Ureter (tissue), 1 donor: ENCODE results near the gene ASCL5. TPM values are rescaled to one million over a fixed set of nuclear protein-coding genes. Genes with fewer than 3 reads are reported as not detected.

Experiments
- DNase-seq: peaks from one replicate; pipeline ENCODE4 v3.0.0-alpha.2; 2020; ENCODE audit warnings: low spot score
- total RNA-seq: library from RNA; stranded (reverse); gene quantifications from one replicate; pipeline ENCODE4 v1.2.4, GENCODE V29; 2023
- donor health status: DM: yes; HTN: yes; CAD: no.

The ASCL5 gene
- total RNA-seq, 1 donor from 2014 or later = not detected

- DNase-seq = no peak
These were observed 26.7 kb upstream of the ASCL5 start for GRCh38 chr1:201153474-201154388.

- DNase-seq = no peak
These were observed 22.4 kb upstream of the ASCL5 start for GRCh38 chr1:201149400-201149799.

- no peak for DNase-seq
These were observed 20.5 kb upstream of the ASCL5 start for GRCh38 chr1:201147396-201148015.

DNA sequence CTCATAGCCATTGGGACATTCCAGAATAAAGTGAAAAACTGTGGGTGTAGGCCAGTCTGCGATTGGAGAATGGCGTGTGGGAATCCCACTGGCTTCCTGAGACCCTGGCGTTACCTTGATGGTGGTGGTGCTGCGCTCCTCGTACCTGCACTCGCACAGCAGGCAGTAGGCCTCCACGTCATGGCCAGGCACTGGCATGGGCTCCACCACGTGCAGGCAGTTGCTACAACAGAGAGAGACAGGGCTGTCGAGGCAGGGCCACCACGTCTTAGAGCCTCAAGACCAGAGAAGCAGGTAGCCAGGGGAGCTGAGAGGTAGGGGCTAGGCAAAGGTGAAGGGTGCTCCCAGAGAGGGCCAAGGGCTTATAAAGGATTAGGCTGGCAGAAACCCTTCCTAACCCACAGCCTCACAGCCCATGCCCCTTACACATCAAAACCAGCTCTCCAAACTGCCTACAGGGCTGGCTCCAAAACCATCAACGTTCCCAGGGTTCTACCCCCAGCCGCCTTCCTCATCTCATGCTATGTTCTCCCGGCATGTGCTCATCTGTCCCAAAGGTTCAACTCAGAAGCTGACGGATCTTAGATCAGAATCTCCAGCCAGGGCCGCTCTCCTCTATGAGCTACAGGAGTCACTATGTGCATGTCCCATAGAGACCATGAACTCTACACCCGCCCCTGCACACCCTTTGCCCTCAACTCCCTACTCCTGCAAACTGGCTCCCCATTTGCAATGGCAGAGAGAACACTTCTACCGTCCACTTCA, 19.8 kb upstream of the ASCL5 start:
- DNase-seq = no peak

DNA sequence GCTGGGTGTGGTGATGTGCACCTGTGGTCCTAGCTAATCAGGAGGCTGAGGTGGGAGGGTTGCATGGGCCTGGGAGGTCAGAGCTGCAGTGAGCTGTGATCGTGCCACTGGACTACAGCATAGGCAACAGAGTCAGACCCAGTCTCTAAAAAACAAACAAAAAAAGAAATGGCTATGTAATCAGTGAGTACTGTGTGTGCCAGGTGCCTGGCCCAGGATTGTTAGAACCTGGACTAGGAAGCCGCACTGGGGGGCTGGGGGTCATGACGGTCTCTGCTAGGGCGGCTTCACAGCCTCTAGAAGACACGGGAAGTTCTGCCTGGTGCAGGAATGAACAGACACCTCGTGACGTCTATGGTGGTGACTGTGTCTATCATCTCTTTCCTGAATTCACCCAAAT, 18.8 kb upstream of the ASCL5 start:
- DNase-seq = no peak

DNA sequence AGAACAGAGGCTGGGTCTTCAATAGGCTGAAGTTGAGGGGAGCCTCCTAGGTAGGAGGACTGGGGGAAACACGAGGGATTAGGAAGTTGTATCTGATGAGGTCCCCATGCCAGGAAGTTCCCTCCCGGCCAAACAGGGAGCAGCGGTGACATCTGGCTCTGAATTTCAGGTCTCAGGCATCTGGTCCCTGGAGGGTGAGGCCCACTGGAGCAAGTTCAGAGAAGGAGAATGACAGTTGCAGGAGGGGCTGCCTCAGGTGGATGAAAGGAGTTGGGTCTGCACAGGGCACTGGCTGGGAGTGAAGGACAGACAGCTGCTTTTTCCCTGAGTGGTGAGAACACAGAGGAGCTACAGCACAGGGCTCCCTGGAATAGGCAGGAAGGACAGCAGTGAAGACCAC, 18.1 kb upstream of the ASCL5 start:
- no peak for DNase-seq

- no peak for DNase-seq
These were observed 17.7 kb upstream of the ASCL5 start for GRCh38 chr1:201144701-201145100.

DNA sequence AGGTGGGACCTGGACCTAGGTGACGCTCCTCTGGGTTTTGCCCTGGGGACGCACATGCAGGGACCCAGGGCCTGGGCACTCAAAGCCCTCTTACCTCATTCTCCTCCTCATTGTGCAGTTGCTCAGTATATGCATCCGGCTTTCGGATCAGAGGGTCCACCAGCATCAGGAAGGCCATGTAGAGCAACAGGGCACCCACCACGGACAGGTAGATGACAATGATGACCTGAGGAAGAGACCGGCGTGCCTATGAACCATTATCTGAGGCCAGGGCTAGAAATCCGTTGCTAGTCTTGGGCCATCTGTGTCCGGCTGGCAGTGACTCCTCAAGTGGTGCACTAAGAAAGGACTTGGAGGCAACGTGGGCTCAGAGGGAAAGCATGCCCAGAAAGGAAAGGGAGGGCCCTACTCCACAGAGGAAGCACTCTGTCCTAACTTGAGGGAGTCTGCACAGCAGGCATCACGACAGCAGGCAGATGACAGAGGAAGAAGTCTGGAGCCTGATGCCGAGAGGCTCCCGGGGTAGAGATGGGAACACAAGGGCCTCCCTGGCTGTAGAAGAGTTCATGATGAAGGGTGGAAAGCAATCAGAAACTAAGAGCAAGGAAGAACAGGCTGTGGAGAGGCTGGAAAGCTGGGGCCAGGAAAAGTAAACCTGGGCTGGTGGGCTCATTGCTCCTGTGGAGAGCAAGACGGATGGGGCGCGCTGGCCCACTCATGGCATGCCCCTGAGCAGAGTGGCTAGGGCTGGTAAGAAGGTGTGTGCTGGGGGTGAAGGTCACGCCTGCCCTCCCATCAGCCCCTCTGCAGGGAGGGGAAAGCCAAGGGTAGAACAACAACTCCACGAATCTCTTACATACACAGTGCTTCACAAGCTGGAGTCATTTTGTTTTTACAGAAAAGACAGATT, 17.0 kb upstream of the ASCL5 start:
- DNase-seq = no peak

GRCh38 chr1:201142849-201143725, 16.1 kb upstream of the ASCL5 start:
- DNase-seq = no peak

GRCh38 chr1:201142011-201142848, 15.2 kb upstream of the ASCL5 start:
- DNase-seq = no peak

DNA sequence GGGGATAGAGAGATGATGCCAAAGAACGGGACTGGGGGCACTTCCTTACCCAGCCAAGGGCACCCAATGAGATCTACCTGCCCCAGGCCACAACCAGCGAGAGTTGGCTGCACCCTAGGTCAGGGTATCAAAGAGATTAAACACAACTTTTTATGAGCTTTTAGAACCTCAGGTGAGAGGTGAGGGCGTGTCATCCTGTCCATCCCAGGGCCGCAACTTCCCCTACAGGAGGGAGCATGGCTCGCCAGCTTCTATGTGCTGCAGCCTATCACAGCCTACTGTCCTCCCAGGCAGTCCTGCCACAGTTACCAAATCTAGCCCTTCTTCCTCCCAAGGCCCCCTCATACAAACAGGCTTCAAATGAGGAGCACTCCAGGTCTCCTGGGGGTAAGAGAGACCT, 14.4 kb upstream of the ASCL5 start:
- no peak for DNase-seq

DNA sequence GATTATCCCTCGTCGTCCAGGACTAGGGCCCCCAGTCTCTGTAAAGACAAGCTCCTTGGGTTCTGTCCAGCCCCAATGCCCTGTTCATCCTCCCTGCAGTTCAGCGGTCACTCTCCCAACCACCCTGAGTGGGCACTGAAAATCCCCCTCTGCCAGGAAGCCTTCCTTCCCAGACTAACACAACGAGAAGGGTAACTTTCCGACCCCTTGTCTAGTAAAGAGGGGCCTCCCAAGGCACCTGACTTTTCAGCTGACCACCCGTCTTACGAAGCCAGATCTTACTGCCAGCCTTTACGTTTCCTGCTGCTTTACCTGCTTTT, 13.9 kb upstream of the ASCL5 start:
- DNase-seq = no peak

- DNase-seq = no peak
These were observed 13.4 kb upstream of the ASCL5 start for GRCh38 chr1:201140235-201140940.

- DNase-seq = no peak
These were observed 12.8 kb upstream of the ASCL5 start for GRCh38 chr1:201139756-201140155.

GRCh38 chr1:201139306-201139705, 12.3 kb upstream of the ASCL5 start:
- DNase-seq = no peak

GRCh38 chr1:201138311-201138840, 11.4 kb upstream of the ASCL5 start:
- DNase-seq = no peak

DNA sequence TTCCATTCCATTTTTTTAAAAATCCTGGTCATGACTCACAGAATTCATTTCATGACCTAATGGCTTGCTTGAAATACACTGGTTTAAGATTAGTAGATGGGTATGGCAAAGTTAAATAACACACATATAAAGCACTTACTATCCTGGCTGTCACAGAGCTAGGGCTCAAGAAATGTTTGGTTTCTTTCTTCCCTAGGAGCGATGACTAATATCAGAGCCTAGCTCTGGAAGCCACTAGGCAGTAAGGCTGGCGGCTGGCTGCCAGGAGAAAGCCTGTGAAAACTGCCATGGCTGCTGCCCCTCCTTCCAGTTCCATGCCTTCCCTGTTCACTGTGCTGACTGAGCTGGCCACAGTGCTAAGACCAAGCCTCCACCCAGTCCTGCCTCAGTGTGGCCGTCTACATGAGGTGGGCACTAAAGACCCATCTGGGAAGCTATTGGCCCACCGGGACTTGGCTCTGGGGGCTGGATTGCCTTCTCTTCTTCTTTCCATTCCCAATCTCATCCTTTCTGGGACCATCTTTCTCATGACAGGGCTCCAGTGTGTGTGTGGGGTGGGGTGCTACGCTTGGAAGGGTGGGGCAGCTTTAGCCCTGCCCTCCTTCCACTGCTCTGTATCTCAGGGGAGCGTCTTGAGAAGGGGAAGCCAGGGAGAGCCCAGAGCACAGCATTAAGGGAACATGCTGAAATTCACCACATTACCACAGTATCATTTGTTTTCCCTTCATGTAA, 10.8 kb upstream of the ASCL5 start:
- DNase-seq = peak; percentile 65

GRCh38 chr1:201137024-201137392, 10.0 kb upstream of the ASCL5 start:
- no peak for DNase-seq
